HepG2 (cell line): Measurements from ENCODE around the gene SH3GL2. TPM values are rescaled to one million over a fixed set of nuclear protein-coding genes. Genes with fewer than 3 reads are reported as not detected.

ENCODE experiments used
- ATAC-seq: fragments of 200-7000 bp; cut with Tn5 transposase; 3 replicates; pipeline ENCODE4 v1.9.1; 2020; ENCODE audit warnings: mild to moderate bottlenecking, moderate library complexity
- BruUV-seq: library from RNA; stranded (reverse); fragments of 400-500 nt; replicated peaks from 2 replicates; lab custom pipeline; 2021; lab: Mats Ljungman, UMichigan
- CTCF ChIA-PET: fragments of 300-600 bp; formaldehyde crosslinking; extraction: SDS; loops from one replicate; lab custom pipeline; 2021; ENCODE audit warnings: low total read pairs, inconsistent platforms, low intra/inter-chr PET ratio; lab: Yijun Ruan, JAX
- POLR2A ChIA-PET: fragments of 350-600 bp; sonication (Branson Sonifier 250); formaldehyde crosslinking; loops from one replicate; lab custom pipeline; 2020; ENCODE audit warnings: antibody characterized with exemption, inconsistent platforms; lab: Yijun Ruan, JAX
- DNase-seq: peaks from one replicate; pipeline ENCODE4 v3.0.0-alpha.2; 2015; ENCODE audit warnings: low spot score
- FAIRE-seq: peaks from 3 replicates; lab custom pipeline; 2011; peaks lifted over from hg19 to GRCh38; lab: Jason Lieb, UNC
- H2AFZ ChIP-seq: one replicate; pipeline ENCODE4 v1.6.1; 2011; ENCODE audit warnings: low read length, inconsistent platforms
- H3K27ac ChIP-seq: fragments of 300-600 bp; 3 replicates; pipeline ENCODE4 v1.8.0; 2011; ENCODE audit warnings: mixed run types, mild to moderate bottlenecking, mixed read lengths, low read length, inconsistent platforms; ENCODE audit not compliant: insufficient read depth; ENCODE audit errors: extremely low read length
- H3K27me3 ChIP-seq, 2 experiments: fragments of 200-600 bp in 1 of 2; 2 replicates in 1 of 2; 3 replicates in 1 of 2; pipeline versions ENCODE4 v1.6.0 to v1.8.0; 2011; ENCODE audit warnings: low read length in 2 of 2, mild to moderate bottlenecking in 2 of 2, moderate library complexity in 2 of 2, inconsistent platforms in 1 of 2; ENCODE audit not compliant: insufficient read depth in 2 of 2, control insufficient read depth in 1 of 2
- H3K36me3 ChIP-seq, 2 experiments: fragments of 200-600 bp in 1 of 2; replicated peaks in 1 of 2; 2 replicates in 1 of 2; 3 replicates in 1 of 2; pipeline versions ENCODE4 v1.5.1 to v1.8.0; 2011; ENCODE audit warnings: low read length in 2 of 2, inconsistent platforms in 1 of 2; ENCODE audit not compliant: insufficient read depth in 2 of 2, control insufficient read depth in 1 of 2
- H3K4me1 ChIP-seq: 2 replicates; pipeline ENCODE4 v1.5.1; 2012; ENCODE audit warnings: low read length, inconsistent platforms; ENCODE audit not compliant: insufficient read depth
- H3K4me2 ChIP-seq: 2 replicates; pipeline ENCODE4 v1.6.0; 2011; ENCODE audit warnings: low read depth, low read length, inconsistent platforms
- H3K4me3 ChIP-seq, 3 experiments: fragments of 200-600 bp in 1 of 3; sonication (generic), shearing (Covaris generic) in 1 of 3; replicated peaks in 1 of 3; 2 replicates each; pipeline ENCODE4 v1.5.1; 2011 to 2016; ENCODE audit warnings: low read length in 3 of 3, inconsistent platforms in 2 of 3, low read depth in 2 of 3, mild to moderate bottlenecking in 2 of 3, control low read depth in 1 of 3, mixed read lengths in 1 of 3; ENCODE audit not compliant: insufficient read depth in 1 of 3
- H3K79me2 ChIP-seq: one replicate; pipeline ENCODE4 v1.6.1; 2011; ENCODE audit warnings: low read length, inconsistent platforms; ENCODE audit not compliant: insufficient read depth
- H3K9ac ChIP-seq: 2 replicates; pipeline ENCODE4 v1.6.0; 2011; ENCODE audit warnings: mild to moderate bottlenecking, low read depth, low read length, inconsistent platforms; ENCODE audit not compliant: insufficient read depth
- H3K9me3 ChIP-seq: 2 replicates; pipeline ENCODE4 v1.5.1; 2012; ENCODE audit warnings: mild to moderate bottlenecking, low read length
- H4K20me1 ChIP-seq: 2 replicates; pipeline ENCODE4 v1.6.0; 2011; ENCODE audit warnings: inconsistent platforms, mild to moderate bottlenecking, low read length, moderate library complexity; ENCODE audit not compliant: insufficient read depth
- MYNN ChIP-seq: sonication (generic); formaldehyde crosslinking; IDR thresholded peaks from 2 replicates; pipeline ENCODE4 v1.4.0; 2020; ENCODE audit warnings: mild to moderate bottlenecking, low read depth, missing genetic modification reagents
- ZNF563 ChIP-seq: sonication (generic); formaldehyde crosslinking; IDR thresholded peaks from 2 replicates; pipeline ENCODE4 v1.8.0; 2022; ENCODE audit warnings: mild to moderate bottlenecking, moderate library complexity, missing genetic modification reagents
- ZNF672 ChIP-seq: sonication (generic); formaldehyde crosslinking; IDR thresholded peaks from 2 replicates; pipeline ENCODE4 v1.8.1; 2022; ENCODE audit warnings: missing genetic modification reagents
- WGBS: methylation state at CpG from one replicate; pipeline ENCODE4 v1.1.6; 2017; ENCODE audit warnings: low lambda C conversion rate; 5-methylcytosine and 5-hydroxymethylcytosine counted together
- in situ Hi-C: cut with HindIII; loops from 2 replicates; pipeline ENCODE4 v1.10.0; 2017; ENCODE audit warnings: low pct_unique_long_range_greater_than_20kb; ENCODE audit not compliant: extremely low pct_ligation_motif_present
- intact Hi-C: fragments of 100-400 bp; cut with micrococcal nuclease; formaldehyde crosslinking; loops from one replicate; pipeline ENCODE4 v1.10.0; 2022; ENCODE audit not compliant: unreplicated experiment
- polyA plus RNA-seq, 8 experiments: library from polyadenylated mRNA; depleted of rRNA in 3 of 8; stranded (reverse) in 7 of 8; unstranded in 1 of 8; fragments of >200 nt; fragmentation: Illumina TruSeq in 4 of 8; extraction: Trizol in 4 of 8; gene quantifications; 2 replicates each; pipeline versions ENCODE4 v1.2.1 to v1.2.3, GENCODE V29; 2011 to 2016; ENCODE audit warnings: low read depth in 4 of 8, missing spikeins in 1 of 8, mixed read lengths in 1 of 8; ENCODE audit not compliant: insufficient read depth in 1 of 8
- total RNA-seq, 5 experiments: library from RNA; depleted of rRNA; stranded (reverse); fragments of >200 nt; fragmentation: Illumina TruSeq; extraction: Trizol; gene quantifications; 2 replicates each; pipeline ENCODE4 v1.2.3, GENCODE V29; 2016; ENCODE audit warnings: low read depth in 1 of 5
- TF ChIP-seq, protein P1 (sequence below): sonication (generic); formaldehyde crosslinking; IDR thresholded peaks from 2 replicates; pipeline ENCODE4 v1.9.0; 2022; ENCODE audit warnings: low read depth, missing genetic modification reagents
- TF ChIP-seq, protein P2 (sequence below): IDR thresholded peaks from 2 replicates; pipeline ENCODE4 v1.6.1; 2016; ENCODE audit warnings: control low read depth
- TF ChIP-seq, protein P3 (sequence below): sonication (generic); formaldehyde crosslinking; IDR thresholded peaks from 2 replicates; pipeline ENCODE4 v1.8.1; 2022; ENCODE audit warnings: mild to moderate bottlenecking, missing genetic modification reagents
- TF ChIP-seq, protein P4 (sequence below): conservative IDR thresholded peaks from 2 replicates; pipeline ENCODE4 v1.6.1; 2018; ENCODE audit warnings: missing genetic modification reagents

SH3GL2 gene
- total and polyA plus RNA-seq, 2 of the 13 experiments (the other 11 are each of a cell fraction or from before 2014, with no cell fraction given): 0.04 TPM; not detected in 1

DNA sequence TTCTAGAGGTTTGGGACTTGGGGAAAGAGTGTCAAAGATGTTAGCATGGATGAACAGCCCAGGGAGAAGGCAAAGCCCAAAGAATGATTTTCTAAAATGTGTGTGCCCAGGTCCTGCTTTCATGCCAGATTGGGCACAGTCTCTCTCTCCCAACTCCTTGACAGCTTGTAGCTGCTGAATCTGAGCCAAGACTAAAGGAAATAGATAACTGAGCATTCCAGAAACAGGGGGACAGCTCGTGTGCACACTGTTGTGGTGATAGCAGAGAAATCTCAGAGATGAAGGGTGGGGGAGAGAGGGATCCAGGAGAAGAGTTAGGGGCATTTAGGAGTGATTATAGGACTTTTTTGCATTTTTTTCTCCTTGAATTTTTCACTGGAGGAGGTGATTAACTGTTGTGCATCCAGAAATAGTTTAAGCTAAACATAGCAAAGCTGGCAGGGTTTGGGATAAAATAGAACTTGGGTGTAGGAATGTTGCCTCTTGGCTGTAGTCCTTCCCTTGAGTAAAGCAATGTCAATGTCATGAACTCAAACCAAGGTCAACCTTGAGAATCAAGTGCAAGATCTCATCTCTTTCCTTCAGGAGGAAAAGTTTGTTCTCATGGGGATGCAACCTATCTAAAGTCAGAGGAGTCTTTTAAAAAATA is 245.9 kb downstream of the SH3GL2 start:
- TF ChIP-seq, protein P1, sequence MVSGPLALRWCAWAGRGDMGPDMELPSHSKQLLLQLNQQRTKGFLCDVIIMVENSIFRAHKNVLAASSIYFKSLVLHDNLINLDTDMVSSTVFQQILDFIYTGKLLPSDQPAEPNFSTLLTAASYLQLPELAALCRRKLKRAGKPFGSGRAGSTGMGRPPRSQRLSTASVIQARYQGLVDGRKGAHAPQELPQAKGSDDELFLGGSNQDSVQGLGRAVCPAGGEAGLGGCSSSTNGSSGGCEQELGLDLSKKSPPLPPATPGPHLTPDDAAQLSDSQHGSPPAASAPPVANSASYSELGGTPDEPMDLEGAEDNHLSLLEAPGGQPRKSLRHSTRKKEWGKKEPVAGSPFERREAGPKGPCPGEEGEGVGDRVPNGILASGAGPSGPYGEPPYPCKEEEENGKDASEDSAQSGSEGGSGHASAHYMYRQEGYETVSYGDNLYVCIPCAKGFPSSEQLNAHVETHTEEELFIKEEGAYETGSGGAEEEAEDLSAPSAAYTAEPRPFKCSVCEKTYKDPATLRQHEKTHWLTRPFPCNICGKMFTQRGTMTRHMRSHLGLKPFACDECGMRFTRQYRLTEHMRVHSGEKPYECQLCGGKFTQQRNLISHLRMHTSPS (CRISPR knock-in tag): no peak
- TF ChIP-seq, protein P2, sequence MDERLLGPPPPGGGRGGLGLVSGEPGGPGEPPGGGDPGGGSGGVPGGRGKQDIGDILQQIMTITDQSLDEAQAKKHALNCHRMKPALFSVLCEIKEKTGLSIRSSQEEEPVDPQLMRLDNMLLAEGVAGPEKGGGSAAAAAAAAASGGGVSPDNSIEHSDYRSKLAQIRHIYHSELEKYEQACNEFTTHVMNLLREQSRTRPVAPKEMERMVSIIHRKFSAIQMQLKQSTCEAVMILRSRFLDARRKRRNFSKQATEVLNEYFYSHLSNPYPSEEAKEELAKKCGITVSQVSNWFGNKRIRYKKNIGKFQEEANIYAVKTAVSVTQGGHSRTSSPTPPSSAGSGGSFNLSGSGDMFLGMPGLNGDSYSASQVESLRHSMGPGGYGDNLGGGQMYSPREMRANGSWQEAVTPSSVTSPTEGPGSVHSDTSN (CRISPR knock-in tag): no peak
- no peak overlapping the region for H3K9ac ChIP-seq
- H2AFZ ChIP-seq: no peak overlapping the region
- no peak for ATAC-seq
- H3K36me3 ChIP-seq: no peaks in the 10 kb centered on the region
- no peaks in the 10 kb centered on the region for H3K79me2 ChIP-seq
- H3K4me2 ChIP-seq: no peak overlapping the region
- BruUV-seq: no TSS peak
- no peak overlapping the region for H3K4me3 ChIP-seq
- no peak overlapping the region for H3K27ac ChIP-seq
- FAIRE-seq: no peak
- no peaks in the 10 kb centered on the region for H3K27me3 ChIP-seq
- ChIA-PET CTCF (no interaction called here), POLR2A (no interaction called here)
- WGBS: 5% methylated on average over 1 of the region's 1 CpG
- no peaks in the 10 kb centered on the region for H3K4me1 ChIP-seq
- H3K9me3 ChIP-seq: no peaks in the 10 kb centered on the region
- DNase-seq: no peak
- H4K20me1 ChIP-seq: no peaks in the 10 kb centered on the region
- in situ Hi-C loops: loop anchor here (25.0 kb wide), 1 partner anchor 1213 kb away; the partner anchor contains the start of genes RRAGA and SAXO1
- intact Hi-C loops: no loop called here

DNA sequence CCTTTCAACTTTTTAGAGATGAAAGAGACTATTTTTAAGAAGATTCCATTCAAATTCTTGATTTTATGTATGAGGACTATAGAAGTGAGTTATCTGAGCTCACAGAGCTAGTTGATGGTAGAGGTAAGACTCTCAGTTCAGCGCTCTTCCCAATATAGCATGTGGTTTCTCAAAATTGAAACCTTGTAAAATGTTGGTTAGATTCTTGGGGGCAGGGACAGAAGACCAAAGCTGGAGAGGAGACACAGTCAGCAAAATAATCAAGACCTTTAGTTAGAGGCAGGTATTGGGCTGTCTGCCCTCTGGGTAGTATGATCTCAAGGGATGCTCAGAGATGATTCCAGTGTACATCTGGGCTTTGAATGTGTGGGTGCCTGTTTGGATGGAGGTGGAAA is 246.4 kb downstream of the SH3GL2 start:
- Histone ChIP-seq H3K27me3 (no peaks in the 10 kb centered on the region), H3K9me3 (no peaks in the 10 kb centered on the region), H4K20me1 (no peaks in the 10 kb centered on the region), H3K36me3 (no peaks in the 10 kb centered on the region), H3K27ac (no peak overlapping the region), H2AFZ (no peak overlapping the region), H3K9ac (no peak overlapping the region), H3K4me1 (no peaks in the 10 kb centered on the region), H3K4me2 (no peak overlapping the region), H3K79me2 (no peaks in the 10 kb centered on the region), H3K4me3 (no peak overlapping the region)
- CTCF ChIA-PET: no interaction called here
- no peak for FAIRE-seq
- intact Hi-C loops: no loop called here
- ATAC-seq: no peak
- 0% methylated on average over 1 of the region's 1 CpG for WGBS
- POLR2A ChIA-PET: no interaction called here
- in situ Hi-C loops: no loop called here
- no TSS peak for BruUV-seq
- no peak for DNase-seq
- TF ChIP-seq MYNN (CRISPR knock-in tag) (no peak), ZNF563 (CRISPR knock-in tag) (no peak), ZNF672 (CRISPR knock-in tag) (no peak)
- TF ChIP-seq, protein P3, sequence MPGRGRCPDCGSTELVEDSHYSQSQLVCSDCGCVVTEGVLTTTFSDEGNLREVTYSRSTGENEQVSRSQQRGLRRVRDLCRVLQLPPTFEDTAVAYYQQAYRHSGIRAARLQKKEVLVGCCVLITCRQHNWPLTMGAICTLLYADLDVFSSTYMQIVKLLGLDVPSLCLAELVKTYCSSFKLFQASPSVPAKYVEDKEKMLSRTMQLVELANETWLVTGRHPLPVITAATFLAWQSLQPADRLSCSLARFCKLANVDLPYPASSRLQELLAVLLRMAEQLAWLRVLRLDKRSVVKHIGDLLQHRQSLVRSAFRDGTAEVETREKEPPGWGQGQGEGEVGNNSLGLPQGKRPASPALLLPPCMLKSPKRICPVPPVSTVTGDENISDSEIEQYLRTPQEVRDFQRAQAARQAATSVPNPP: no peak
- TF ChIP-seq, protein P4, sequence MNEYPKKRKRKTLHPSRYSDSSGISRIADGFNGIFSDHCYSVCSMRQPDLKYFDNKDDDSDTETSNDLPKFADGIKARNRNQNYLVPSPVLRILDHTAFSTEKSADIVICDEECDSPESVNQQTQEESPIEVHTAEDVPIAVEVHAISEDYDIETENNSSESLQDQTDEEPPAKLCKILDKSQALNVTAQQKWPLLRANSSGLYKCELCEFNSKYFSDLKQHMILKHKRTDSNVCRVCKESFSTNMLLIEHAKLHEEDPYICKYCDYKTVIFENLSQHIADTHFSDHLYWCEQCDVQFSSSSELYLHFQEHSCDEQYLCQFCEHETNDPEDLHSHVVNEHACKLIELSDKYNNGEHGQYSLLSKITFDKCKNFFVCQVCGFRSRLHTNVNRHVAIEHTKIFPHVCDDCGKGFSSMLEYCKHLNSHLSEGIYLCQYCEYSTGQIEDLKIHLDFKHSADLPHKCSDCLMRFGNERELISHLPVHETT (CRISPR knock-in tag): no peak
